Measurements from ENCODE around the gene ZFAND2A.

ZFAND2A gene

DNA sequence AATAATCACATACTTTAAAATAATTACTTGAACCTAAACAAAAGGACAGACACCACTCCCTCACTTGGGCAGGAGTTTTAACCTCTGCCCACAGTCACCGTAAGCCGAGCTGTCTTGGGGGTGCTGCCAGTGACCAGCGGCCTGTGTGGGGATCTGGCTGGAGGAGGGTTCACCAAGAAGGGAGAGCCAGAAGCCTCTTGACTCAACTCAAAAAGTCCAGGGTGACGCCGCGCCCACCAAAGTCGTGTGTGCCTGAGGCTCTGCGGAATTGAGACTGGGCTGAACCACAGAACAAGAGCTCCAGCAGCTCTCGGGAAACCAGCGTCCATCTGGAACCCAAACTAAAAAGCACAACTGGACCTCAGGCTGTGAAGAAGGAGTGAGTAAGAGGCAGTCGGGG is 35.8 kb downstream of the ZFAND2A start:
- H3K4me3 ChIP-seq (ENCODE audit: low read length): no peak overlapping the region
- DNase-seq (ENCODE audit: low read depth): no peak
- TF ChIP-seq, protein P1, sequence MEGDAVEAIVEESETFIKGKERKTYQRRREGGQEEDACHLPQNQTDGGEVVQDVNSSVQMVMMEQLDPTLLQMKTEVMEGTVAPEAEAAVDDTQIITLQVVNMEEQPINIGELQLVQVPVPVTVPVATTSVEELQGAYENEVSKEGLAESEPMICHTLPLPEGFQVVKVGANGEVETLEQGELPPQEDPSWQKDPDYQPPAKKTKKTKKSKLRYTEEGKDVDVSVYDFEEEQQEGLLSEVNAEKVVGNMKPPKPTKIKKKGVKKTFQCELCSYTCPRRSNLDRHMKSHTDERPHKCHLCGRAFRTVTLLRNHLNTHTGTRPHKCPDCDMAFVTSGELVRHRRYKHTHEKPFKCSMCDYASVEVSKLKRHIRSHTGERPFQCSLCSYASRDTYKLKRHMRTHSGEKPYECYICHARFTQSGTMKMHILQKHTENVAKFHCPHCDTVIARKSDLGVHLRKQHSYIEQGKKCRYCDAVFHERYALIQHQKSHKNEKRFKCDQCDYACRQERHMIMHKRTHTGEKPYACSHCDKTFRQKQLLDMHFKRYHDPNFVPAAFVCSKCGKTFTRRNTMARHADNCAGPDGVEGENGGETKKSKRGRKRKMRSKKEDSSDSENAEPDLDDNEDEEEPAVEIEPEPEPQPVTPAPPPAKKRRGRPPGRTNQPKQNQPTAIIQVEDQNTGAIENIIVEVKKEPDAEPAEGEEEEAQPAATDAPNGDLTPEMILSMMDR (conservative IDR thresholded peaks at IDR 0.05; ENCODE audit: low read depth, low read length): no peak

DNA sequence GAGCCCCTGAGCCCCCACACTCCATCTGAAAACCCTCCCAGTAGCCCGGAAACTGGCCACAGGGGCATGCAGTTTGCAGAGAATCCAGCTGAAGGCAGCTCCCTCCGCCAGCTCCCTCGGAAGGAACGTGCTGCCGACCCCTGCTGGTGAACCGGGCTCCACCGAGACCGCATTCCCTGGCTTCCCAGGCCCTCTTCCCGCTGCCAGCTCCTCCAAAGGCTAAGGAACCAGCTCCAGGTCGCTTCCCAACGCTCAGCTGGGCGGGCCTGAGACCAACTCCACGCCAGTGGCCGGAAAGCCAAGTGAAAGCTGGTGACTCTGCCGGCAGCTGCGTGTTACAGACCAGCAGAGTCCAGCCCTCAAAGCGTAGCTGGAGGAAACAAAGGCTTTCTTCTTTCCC is 36.3 kb downstream of the ZFAND2A start:
- no peak overlapping the region for H3K4me3 ChIP-seq (ENCODE audit: low read length)
- TF ChIP-seq, protein P1 (conservative IDR thresholded peaks at IDR 0.05; ENCODE audit: low read depth, low read length): peak; percentile 79
- DNase-seq (ENCODE audit: low read depth): peak; percentile 39

DNA sequence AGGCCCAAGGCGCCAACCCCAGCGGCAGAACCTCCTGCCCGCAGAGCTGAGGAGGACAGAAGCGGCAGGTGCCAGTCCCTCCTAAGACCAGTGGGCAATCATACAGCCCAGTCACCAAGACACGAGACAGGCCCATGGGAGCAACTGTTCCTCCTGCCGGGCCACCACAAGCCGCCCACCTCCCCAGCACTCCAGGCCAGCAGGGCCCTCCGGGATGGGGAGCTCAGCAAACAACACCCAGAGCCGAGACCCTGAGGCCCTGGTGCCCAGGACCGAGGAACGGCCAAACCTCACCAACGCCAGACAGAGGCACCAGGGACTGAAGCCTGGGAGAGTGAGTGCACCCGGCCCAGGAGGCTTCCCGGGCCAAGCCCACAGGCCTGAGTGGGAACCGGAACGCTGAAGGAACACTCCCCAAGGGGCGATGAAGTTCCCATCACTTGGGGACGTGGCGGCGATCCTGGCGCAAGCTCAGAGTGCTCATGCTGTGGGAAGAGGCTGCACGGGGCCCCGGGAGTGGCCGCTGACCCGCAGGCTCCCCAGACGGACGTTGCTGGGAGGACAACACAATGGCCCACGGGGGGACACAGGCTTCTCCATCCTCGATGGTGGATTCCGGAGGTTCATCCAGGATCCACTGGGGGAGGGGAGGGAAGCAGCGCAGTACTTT is 37.0 kb downstream of the ZFAND2A start:
- H3K4me3 ChIP-seq (ENCODE audit: low read length): no peak overlapping the region
- no peak for DNase-seq (ENCODE audit: low read depth)
- TF ChIP-seq, protein P1 (conservative IDR thresholded peaks at IDR 0.05; ENCODE audit: low read depth, low read length): no peak

DNA sequence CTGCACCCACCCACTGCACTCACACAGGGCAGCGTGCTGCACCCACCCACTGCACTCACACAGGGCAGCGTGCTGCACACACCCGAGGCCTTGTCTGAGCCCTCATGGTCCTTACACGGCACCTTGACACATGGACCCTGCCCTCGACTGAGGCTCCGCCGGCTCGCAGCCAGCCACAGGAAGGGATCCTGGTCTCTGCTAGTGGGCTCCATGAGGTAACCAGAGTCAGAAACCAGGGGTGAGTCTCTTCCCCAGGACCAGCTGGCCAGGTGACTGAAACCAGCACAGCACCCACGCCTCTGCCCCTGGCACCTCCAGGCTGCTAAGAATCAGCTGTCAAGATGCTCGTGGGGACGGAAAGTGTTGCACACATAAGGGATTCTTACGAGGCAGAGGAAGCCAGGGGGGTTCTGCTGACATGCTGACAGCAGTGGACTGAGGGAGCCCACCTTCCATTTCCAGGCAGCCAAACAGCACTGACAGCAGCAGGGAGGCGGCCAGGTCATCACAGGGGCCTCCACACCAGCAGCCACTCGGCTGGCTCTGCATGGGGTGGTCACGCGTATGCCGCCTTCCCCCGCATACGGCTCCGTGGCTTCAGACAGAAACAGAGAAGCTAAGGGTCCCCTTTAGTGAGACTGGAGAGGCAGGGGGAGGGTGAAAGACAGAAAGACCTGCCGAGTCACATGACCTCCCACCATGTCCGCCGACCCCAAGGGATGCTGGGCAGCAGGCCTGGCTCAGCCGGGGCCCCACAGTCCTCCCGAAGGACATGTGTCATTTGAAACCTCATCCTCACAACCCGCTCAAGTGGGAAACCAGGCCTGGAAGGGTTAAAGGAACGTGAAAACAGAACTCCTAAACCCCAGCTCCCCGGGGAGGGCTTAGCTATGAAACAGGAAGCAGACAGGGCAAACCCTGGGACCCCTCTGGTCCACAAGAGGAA is 37.8 kb downstream of the ZFAND2A start:
- no peak overlapping the region for H3K4me3 ChIP-seq (ENCODE audit: low read length)
- DNase-seq (ENCODE audit: low read depth): no peak
- TF ChIP-seq, protein P1 (conservative IDR thresholded peaks at IDR 0.05; ENCODE audit: low read depth, low read length): no peak

DNA sequence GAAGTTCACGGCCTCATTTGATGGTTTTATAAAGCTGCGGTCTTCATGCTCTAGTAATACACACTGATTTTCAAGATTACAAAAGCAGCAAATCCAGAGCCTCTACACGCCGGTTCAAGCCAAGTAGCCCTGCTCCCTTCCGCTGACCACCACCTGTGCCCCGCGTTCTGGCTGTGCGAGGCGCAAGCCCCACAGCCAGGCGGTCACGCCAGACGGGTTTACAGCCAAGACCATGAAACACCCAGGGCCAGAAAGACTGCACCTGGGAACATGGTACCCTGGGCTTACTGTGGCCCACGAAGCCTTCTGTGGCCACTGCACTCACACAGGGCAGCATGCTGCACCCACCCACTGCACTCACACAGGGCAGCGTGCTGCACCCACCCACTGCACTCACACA is 38.5 kb downstream of the ZFAND2A start:
- DNase-seq (ENCODE audit: low read depth): no peak
- TF ChIP-seq, protein P1 (conservative IDR thresholded peaks at IDR 0.05; ENCODE audit: low read depth, low read length): no peak

DNA sequence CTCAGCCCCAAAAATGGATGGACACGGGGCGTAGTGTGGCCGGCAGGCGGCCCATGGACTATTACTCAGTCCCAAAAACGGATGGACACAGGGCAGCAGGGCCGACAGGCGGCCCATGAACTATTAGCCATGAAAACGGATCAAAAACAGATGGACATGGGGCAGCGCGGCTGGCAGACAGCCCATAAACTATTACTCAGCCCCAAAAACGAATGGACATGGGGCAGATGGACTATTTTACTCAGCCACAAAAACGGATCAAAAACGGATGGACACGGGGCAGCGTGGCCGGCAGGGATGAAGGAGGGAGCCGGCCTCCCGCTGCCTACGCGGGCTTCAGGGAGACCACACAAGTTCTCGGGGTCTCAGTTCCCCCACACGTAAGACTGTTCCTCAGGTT is 39.2 kb downstream of the ZFAND2A start:
- no peak overlapping the region for H3K4me3 ChIP-seq (ENCODE audit: low read length)
- DNase-seq (ENCODE audit: low read depth): no peak
- TF ChIP-seq, protein P1 (conservative IDR thresholded peaks at IDR 0.05; ENCODE audit: low read depth, low read length): no peak

More for the DNA sequence above, 38.5 kb downstream of the ZFAND2A start:
- no peak overlapping the region for H3K4me3 ChIP-seq (ENCODE audit: low read length)
